ENCODE results near the gene PIEZO2. TPM values are rescaled to one million over a fixed set of nuclear protein-coding genes. Genes with fewer than 3 reads are reported as not detected.

PIEZO2 gene
- total RNA-seq, 1 donor from 2014 or later: 8.4 TPM

DNA sequence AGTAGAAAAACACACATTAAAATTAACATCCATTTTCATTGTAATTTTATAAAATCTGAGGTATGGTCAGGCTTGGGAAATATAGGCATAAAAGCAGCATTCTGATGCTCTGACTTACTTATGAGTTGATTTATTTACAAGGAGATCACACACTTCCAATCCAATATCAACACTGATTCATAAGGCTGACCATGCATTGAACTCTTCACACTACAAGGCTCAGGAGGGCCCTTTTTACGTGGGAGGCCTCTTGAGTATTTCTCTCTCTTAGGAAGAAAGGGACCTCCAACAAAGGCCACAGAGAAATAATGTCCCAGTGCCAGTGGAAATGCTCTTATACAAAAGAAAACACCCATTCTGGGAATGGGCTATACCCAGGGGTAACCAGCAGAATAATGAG, 400.7 kb downstream of the PIEZO2 start:
- TF ChIP-seq, protein P1, sequence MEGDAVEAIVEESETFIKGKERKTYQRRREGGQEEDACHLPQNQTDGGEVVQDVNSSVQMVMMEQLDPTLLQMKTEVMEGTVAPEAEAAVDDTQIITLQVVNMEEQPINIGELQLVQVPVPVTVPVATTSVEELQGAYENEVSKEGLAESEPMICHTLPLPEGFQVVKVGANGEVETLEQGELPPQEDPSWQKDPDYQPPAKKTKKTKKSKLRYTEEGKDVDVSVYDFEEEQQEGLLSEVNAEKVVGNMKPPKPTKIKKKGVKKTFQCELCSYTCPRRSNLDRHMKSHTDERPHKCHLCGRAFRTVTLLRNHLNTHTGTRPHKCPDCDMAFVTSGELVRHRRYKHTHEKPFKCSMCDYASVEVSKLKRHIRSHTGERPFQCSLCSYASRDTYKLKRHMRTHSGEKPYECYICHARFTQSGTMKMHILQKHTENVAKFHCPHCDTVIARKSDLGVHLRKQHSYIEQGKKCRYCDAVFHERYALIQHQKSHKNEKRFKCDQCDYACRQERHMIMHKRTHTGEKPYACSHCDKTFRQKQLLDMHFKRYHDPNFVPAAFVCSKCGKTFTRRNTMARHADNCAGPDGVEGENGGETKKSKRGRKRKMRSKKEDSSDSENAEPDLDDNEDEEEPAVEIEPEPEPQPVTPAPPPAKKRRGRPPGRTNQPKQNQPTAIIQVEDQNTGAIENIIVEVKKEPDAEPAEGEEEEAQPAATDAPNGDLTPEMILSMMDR (IDR thresholded peaks at IDR 0.05; ENCODE audit: unreplicated experiment): no peak
- no peaks in the 10 kb centered on the region for H3K27me3 Mint-ChIP-seq (ENCODE audit: unreplicated experiment)
- no peak overlapping the region for H3K4me3 Mint-ChIP-seq (ENCODE audit: unreplicated experiment)
- DNase-seq (ENCODE audit: low spot score): no peak
- H3K36me3 Mint-ChIP-seq (ENCODE audit: low read depth, unreplicated experiment): no peaks in the 10 kb centered on the region
- H3K4me1 Mint-ChIP-seq (ENCODE audit: unreplicated experiment): peaks cover 18% of the 10 kb centered on the region
- H3K27ac Mint-ChIP-seq (ENCODE audit: unreplicated experiment): peak overlapping the region; percentile 39
- no peaks in the 10 kb centered on the region for H3K9me3 Mint-ChIP-seq (ENCODE audit: unreplicated experiment)

DNA sequence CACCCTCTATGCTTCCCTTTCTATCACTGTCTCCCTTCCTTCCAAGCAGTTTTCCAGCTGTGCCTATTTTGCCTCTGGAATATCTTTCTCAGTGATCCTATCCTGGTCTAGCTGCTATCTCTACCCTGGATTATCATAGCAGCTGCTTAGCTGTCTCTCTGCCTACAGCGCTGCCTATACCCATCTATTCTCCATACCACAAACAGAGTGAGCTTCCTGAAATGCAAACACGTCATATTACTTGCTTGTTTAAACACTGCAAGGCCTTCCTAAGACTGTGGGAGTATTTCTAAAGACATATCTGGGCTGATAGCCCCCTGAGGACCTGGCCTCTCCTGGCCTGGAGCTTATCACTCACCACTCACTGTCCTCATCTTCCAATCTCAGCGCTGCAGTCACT, 403.4 kb downstream of the PIEZO2 start:
- Mint-ChIP-seq H3K36me3 (ENCODE audit: low read depth, unreplicated experiment) (no peaks in the 10 kb centered on the region), H3K4me1 (ENCODE audit: unreplicated experiment) (peaks cover 7% of the 10 kb centered on the region), H3K27me3 (ENCODE audit: unreplicated experiment) (no peaks in the 10 kb centered on the region), H3K4me3 (ENCODE audit: unreplicated experiment) (no peak overlapping the region), H3K9me3 (ENCODE audit: unreplicated experiment) (no peaks in the 10 kb centered on the region), H3K27ac (ENCODE audit: unreplicated experiment) (no peak overlapping the region)
- TF ChIP-seq, protein P1 (IDR thresholded peaks at IDR 0.05; ENCODE audit: unreplicated experiment): no peak
- no peak for DNase-seq (ENCODE audit: low spot score)

DNA sequence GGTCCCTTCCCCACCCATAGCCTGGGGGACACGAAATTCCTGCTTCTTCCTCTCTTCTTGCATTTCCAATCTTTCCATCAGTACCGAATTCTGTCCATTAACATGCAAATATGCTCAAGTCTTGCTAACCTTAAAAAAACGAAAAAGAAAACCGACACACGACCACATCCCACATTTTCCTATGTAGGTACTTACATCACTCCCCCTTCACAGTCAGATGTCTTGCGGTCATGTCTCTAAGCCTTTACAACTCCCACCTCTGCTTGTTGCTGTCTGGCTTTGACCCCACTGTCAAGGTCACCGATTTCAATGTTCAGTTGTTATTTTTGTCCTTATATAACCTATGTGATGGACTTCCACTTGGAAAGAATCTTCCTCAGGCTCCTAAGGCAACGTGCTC, 404.1 kb downstream of the PIEZO2 start:
- DNase-seq (ENCODE audit: low spot score): no peak
- Mint-ChIP-seq H3K9me3 (ENCODE audit: unreplicated experiment) (no peaks in the 10 kb centered on the region), H3K27me3 (ENCODE audit: unreplicated experiment) (no peaks in the 10 kb centered on the region), H3K4me3 (ENCODE audit: unreplicated experiment) (no peak overlapping the region), H3K27ac (ENCODE audit: unreplicated experiment) (no peak overlapping the region), H3K4me1 (ENCODE audit: unreplicated experiment) (no peaks in the 10 kb centered on the region), H3K36me3 (ENCODE audit: low read depth, unreplicated experiment) (no peaks in the 10 kb centered on the region)
- TF ChIP-seq, protein P1 (IDR thresholded peaks at IDR 0.05; ENCODE audit: unreplicated experiment): no peak

DNA sequence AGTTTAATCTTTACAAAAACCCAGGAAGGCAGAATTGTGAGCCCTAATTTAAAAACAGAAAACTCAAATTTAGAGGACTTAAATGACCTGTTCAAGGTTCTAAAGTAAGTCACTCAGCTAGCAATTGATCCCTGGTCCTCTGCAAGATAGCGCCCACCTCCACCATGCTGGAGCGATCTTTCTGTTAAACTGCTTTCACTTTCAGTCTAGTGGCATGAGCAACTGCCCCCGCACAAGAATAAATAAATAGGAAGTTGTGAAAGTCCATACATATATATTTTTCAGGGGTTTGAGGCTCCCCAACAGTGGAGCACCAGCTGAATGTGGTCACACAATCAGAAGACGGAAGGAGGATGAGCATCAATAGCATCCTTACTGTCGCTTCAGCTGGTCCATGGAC, 405.6 kb downstream of the PIEZO2 start:
- H3K27me3 Mint-ChIP-seq (ENCODE audit: unreplicated experiment): no peaks in the 10 kb centered on the region
- no peaks in the 10 kb centered on the region for H3K36me3 Mint-ChIP-seq (ENCODE audit: low read depth, unreplicated experiment)
- H3K27ac Mint-ChIP-seq (ENCODE audit: unreplicated experiment): no peak overlapping the region
- no peaks in the 10 kb centered on the region for H3K4me1 Mint-ChIP-seq (ENCODE audit: unreplicated experiment)
- no peak overlapping the region for H3K4me3 Mint-ChIP-seq (ENCODE audit: unreplicated experiment)
- no peaks in the 10 kb centered on the region for H3K9me3 Mint-ChIP-seq (ENCODE audit: unreplicated experiment)
- DNase-seq (ENCODE audit: low spot score): no peak
- TF ChIP-seq, protein P1 (IDR thresholded peaks at IDR 0.05; ENCODE audit: unreplicated experiment): no peak

DNA sequence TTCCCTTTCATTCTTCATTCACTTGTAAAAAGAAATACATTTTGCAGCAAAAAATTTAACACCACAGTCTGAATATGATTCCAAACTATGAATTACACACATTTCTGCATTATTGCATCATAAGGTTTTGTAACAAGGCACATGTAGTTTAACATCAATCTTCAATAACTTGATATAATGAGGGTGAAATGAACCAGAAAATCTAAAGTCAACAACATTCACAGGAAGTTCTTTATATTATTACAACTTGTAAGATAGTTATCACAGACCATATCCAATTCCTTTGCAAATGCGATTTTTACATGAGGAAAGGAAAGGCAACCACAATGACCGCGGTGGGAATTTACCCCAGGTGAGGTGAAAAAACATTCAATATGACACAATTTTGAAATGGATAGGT, 410.2 kb downstream of the PIEZO2 start:
- Mint-ChIP-seq H3K4me1 (ENCODE audit: unreplicated experiment) (no peaks in the 10 kb centered on the region), H3K27ac (ENCODE audit: unreplicated experiment) (no peak overlapping the region), H3K27me3 (ENCODE audit: unreplicated experiment) (no peaks in the 10 kb centered on the region), H3K36me3 (ENCODE audit: low read depth, unreplicated experiment) (no peaks in the 10 kb centered on the region), H3K9me3 (ENCODE audit: unreplicated experiment) (no peaks in the 10 kb centered on the region), H3K4me3 (ENCODE audit: unreplicated experiment) (no peak overlapping the region)
- TF ChIP-seq, protein P1 (IDR thresholded peaks at IDR 0.05; ENCODE audit: unreplicated experiment): no peak
- no peak for DNase-seq (ENCODE audit: low spot score)

All from endothelial cell (in vitro differentiated cells).